PFSK-1 (cell line): Measurements from ENCODE around the gene MLN.

Experiments
- POLR2AphosphoS5 ChIP-seq: IDR thresholded peaks from 2 replicates; pipeline ENCODE4 v1.6.1; 2012; ENCODE audit warnings: low read depth, mild to moderate bottlenecking, control low read depth, low read length, moderate library complexity
- SIN3A ChIP-seq: IDR thresholded peaks from 2 replicates; pipeline ENCODE4 v1.6.1; 2012; ENCODE audit warnings: mild to moderate bottlenecking, low read length, moderate library complexity, borderline replicate concordance; ENCODE audit not compliant: insufficient read depth

GRCh38 chr6:33790379-33790778, 13.4 kb downstream of the MLN start:
- TF ChIP-seq POLR2AphosphoS5 = no peak
- no peak for TF ChIP-seq SIN3A
